ENCODE results near the gene CDS1. TPM values are rescaled to one million over a fixed set of nuclear protein-coding genes. Genes with fewer than 3 reads are reported as not detected.

The CDS1 gene
- total RNA-seq, 1 experiment from 2014 or later, result 16.1 TPM

DNA sequence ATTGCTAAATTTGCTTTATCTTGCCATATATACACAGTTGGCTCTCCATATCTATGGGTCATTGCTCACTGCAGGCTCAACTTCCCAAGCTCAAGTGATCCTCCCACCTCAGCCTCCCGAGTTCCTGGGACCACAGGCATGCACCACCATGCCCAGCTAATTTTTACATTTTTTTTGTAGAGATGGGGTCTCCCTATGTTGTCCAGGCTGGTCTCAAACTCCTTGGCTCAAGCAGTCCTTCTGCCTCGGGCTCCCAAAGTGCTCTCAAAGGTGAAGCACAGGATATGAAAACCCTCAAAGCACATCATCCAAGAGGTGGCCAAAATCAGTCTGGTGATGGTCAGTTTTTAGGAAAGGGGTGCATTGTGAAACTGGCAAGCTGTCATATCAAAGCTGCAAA is 11.8 kb downstream of the CDS1 start:
- in situ Hi-C loops (cut with HindIII; ENCODE audit: low pct_unique_long_range_greater_than_20kb, low sequenced_read_pairs), result no loop called here
- H3K4me1 ChIP-seq (ENCODE audit: control insufficient read depth, insufficient read depth, low read length), result peaks cover 3% of the 10 kb centered on the region

GRCh38 chr4:84596826-84597225 is 13.9 kb downstream of the CDS1 start:
- peak; percentile 67; the same call in 1 of the 2 replicates for ATAC-seq
- Histone ChIP-seq H3K36me3 (ENCODE audit: control insufficient read depth, insufficient read depth, low read length) (no peaks in the 10 kb centered on the region), H3K27ac (ENCODE audit: low read length) (peak overlapping the region; percentile 23; the same call in 1 of the 2 replicates), H3K4me1 (ENCODE audit: control insufficient read depth, insufficient read depth, low read length) (peaks cover 3% of the 10 kb centered on the region), H3K4me3 (ENCODE audit: low read depth in 2 of 2, low read length in 2 of 2) (no peak overlapping the region), H3K27me3 (ENCODE audit: control insufficient read depth, insufficient read depth, low read length) (no peaks in the 10 kb centered on the region), H3K9me3 (ENCODE audit: control insufficient read depth, insufficient read depth, low read depth, low read length) (peaks cover 3% of the 10 kb centered on the region; the same call in 1 of the 2 replicates)
- POLR2A ChIA-PET, result interaction anchor here (0.7 kb wide), 1 partner anchor 18 kb away, joined by 4 read pairs; no protein-coding TSS in a partner anchor
- BruUV-seq (replicated peaks), result no TSS peak
- TF ChIP-seq POLR2AphosphoS5 (IDR thresholded peaks at IDR 0.05; ENCODE audit: low read depth, low read length) (no peak), TCF7L2 (IDR thresholded peaks at IDR 0.05; ENCODE audit: low read depth, low read length) (no peak), REST (IDR thresholded peaks at IDR 0.05; ENCODE audit: insufficient read depth in 1 of 2, low read depth in 2 of 2, low read length in 1 of 2) (no peak), SIN3A (IDR thresholded peaks at IDR 0.05; ENCODE audit: borderline replicate concordance, insufficient read depth, low read depth, low read length) (no peak)
- TF ChIP-seq, protein P1, sequence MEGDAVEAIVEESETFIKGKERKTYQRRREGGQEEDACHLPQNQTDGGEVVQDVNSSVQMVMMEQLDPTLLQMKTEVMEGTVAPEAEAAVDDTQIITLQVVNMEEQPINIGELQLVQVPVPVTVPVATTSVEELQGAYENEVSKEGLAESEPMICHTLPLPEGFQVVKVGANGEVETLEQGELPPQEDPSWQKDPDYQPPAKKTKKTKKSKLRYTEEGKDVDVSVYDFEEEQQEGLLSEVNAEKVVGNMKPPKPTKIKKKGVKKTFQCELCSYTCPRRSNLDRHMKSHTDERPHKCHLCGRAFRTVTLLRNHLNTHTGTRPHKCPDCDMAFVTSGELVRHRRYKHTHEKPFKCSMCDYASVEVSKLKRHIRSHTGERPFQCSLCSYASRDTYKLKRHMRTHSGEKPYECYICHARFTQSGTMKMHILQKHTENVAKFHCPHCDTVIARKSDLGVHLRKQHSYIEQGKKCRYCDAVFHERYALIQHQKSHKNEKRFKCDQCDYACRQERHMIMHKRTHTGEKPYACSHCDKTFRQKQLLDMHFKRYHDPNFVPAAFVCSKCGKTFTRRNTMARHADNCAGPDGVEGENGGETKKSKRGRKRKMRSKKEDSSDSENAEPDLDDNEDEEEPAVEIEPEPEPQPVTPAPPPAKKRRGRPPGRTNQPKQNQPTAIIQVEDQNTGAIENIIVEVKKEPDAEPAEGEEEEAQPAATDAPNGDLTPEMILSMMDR (IDR thresholded peaks at IDR 0.05), result no peak
- in situ Hi-C loops (cut with HindIII; ENCODE audit: low pct_unique_long_range_greater_than_20kb, low sequenced_read_pairs), result no loop called here
- intact Hi-C loops (cut with micrococcal nuclease; ENCODE audit: unreplicated experiment), result no loop called here
- no peak for DNase-seq (ENCODE audit: low read depth, low spot score)
- CTCF ChIA-PET, result no interaction called here

More for the DNA sequence above, 11.8 kb downstream of the CDS1 start:
- ATAC-seq, result no peak
- no peaks in the 10 kb centered on the region for H3K27me3 ChIP-seq (ENCODE audit: control insufficient read depth, insufficient read depth, low read length)
- peaks cover 3% of the 10 kb centered on the region; the same call in 1 of the 2 replicates for H3K9me3 ChIP-seq (ENCODE audit: control insufficient read depth, insufficient read depth, low read depth, low read length)
- TF ChIP-seq, protein P1 (IDR thresholded peaks at IDR 0.05), result no peak
- TF ChIP-seq REST (IDR thresholded peaks at IDR 0.05; ENCODE audit: insufficient read depth in 1 of 2, low read depth in 2 of 2, low read length in 1 of 2), result no peak
- no peak for TF ChIP-seq SIN3A (IDR thresholded peaks at IDR 0.05; ENCODE audit: borderline replicate concordance, insufficient read depth, low read depth, low read length)
- no peak for TF ChIP-seq TCF7L2 (IDR thresholded peaks at IDR 0.05; ENCODE audit: low read depth, low read length)
- TF ChIP-seq POLR2AphosphoS5 (IDR thresholded peaks at IDR 0.05; ENCODE audit: low read depth, low read length), result no peak
- POLR2A ChIA-PET, result no interaction called here
- H3K27ac ChIP-seq (ENCODE audit: low read length), result no peak overlapping the region
- CTCF ChIA-PET, result no interaction called here
- no peaks in the 10 kb centered on the region for H3K36me3 ChIP-seq (ENCODE audit: control insufficient read depth, insufficient read depth, low read length)
- BruUV-seq (replicated peaks), result no TSS peak
- H3K4me3 ChIP-seq (ENCODE audit: low read depth in 2 of 2, low read length in 2 of 2), result no peak overlapping the region
- DNase-seq (ENCODE audit: low read depth, low spot score), result no peak
- intact Hi-C loops (cut with micrococcal nuclease; ENCODE audit: unreplicated experiment), result no loop called here
